Right cardiac atrium (tissue), 5 donors: ENCODE results near the gene CTBP2. TPM values are rescaled to one million over a fixed set of nuclear protein-coding genes. Genes with fewer than 3 reads are reported as not detected.

Experiments
- ATAC-seq, 2 donors: fragments of 200-7000 bp; cut with Tn5 transposase; one replicate each; pipeline versions ENCODE4 v1.8.0 to v1.9.1; 2020; ENCODE audit warnings: moderate library complexity in 2 of 2, mild to moderate bottlenecking in 1 of 2
- DNase-seq, 3 donors: peaks; one replicate each; pipeline ENCODE4 v3.0.0-alpha.2; 2020
- H3K27ac ChIP-seq: one replicate; pipeline ENCODE4 v1.5.1; 2013; ENCODE audit warnings: mild to moderate bottlenecking, low read length, control low read depth, moderate library complexity
- H3K27me3 ChIP-seq: one replicate; pipeline ENCODE4 v1.6.1; 2013; ENCODE audit not compliant: control insufficient read depth, insufficient read depth
- H3K4me1 ChIP-seq: one replicate; pipeline ENCODE4 v1.6.1; 2013; ENCODE audit warnings: low read length; ENCODE audit not compliant: control insufficient read depth, insufficient read depth
- H3K4me3 ChIP-seq: one replicate; pipeline ENCODE4 v1.5.1; 2013; ENCODE audit warnings: low read length, control low read depth
- H3K9me3 ChIP-seq: one replicate; pipeline ENCODE4 v1.6.1; 2013; ENCODE audit warnings: low read length; ENCODE audit not compliant: control insufficient read depth
- WGBS: extraction: QIAGEN DNeasy Blood & Tissue Kit; methylation state at CpG from one replicate; pipeline ENCODE4 v1.1.7; 2013; 5-methylcytosine and 5-hydroxymethylcytosine counted together
- intact Hi-C, 4 donors: fragments of 100-400 bp; cut with DNase I; formaldehyde crosslinking; loops; one replicate each; pipeline versions ENCODE4 v1.11.0 to v1.14.0; 2022 to 2023
- polyA plus RNA-seq: library from polyadenylated mRNA; stranded (reverse); fragments of 200-250 nt; gene quantifications from one replicate; pipeline ENCODE4 v1.2.3, GENCODE V29; 2013
- total RNA-seq, 4 donors: library from RNA; stranded (reverse); fragmentation: NEBNext Ultra II Directional; extraction: Animal tissue kit (Norgen Biotek cat#: 25700); gene quantifications; one replicate each; pipeline ENCODE4 v1.2.1, GENCODE V29; 2021
- donor health status: healthy with polysubstance abuse.
- donor health status: DM: no; HTN: yes; CAD: no.
- donor health status: DM: no; HTN: no; CAD: no.
- donor health status: DM: no; HTN: yes; CAD: no; lungs with severe emphysema.
- donor health status: DM: yes; HTN: yes; CAD: no.

Gene CTBP2
- total and polyA plus RNA-seq, 5 donors, result 16.6 to 38.7 (median 37.6) TPM

DNA sequence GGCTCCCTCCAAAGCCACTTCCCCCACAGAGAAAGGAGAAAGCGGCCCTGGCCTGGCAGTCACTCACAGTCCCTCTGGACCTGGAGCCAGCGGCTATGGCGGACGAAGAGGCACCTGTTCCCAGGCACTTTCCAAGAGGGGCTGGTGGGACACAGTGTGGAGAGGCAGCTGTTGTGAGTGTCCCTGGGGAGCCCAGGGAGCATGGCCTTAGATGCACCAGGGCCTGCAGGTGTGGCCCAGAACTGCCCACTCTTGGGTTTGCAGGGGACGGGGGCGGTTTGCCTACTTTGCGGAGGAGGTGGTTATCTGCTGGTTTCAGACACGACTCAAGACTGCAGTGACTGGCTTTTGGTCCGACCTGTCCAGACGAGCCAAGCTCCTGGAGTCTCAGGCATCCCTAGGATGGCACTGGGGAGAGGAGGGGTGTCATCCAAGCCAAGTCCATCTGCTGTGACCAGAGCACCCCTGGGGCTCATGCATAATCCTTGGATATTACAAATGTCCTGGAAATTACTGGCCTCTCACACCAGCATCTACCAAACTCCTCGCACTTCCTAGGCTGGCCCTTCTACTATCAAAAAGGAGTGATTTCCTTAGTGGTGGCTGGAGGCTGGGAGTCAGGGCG lies 18.4 kb downstream of the CTBP2 start:
- Histone ChIP-seq H3K9me3 (no peaks in the 10 kb centered on the region), H3K27ac (no peak overlapping the region), H3K27me3 (no peaks in the 10 kb centered on the region), H3K4me1 (peaks cover 24% of the 10 kb centered on the region), H3K4me3 (no peak overlapping the region)
- intact Hi-C loops, result loop anchor here in 1 of 4 donors (10.0 kb wide), 1 partner anchor 57 kb away; no protein-coding TSS in a partner anchor
- DNase-seq, result peak in 2 of 3 donors; percentile 33 to 55
- ATAC-seq, result no peak
- 89% methylated on average over 12 of the region's 12 CpGs for WGBS

DNA sequence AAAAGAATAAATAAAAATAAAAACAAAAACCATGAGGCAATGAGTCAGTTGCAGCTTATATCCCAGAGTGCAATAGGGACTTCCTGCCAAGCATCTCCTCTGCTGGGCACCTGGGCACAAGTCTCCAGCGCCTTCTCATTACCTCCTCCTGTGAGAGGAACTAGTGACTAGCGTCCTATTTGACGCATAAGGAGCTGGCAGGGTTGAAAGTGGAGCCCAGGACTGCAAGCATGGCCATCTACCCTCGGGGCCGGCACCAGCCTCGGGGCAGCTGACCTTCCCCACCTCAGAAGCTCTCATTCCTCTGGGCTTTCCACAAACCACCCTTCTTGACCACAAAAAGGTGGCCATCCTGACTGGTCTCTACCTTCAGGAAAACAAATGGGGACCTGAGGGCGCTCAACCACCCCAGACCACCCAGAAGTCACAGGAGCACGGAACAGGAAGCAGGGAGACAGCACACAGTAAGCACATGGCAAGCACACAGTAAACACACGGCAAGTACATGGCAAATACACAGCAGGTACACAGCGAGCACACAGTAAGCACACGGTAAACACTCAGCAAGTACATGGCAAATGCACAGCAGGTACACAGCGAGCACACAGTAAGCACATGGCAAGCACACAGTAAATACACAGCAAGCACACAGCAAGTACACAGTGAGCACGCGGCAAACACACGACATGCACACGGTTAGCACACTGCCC lies 19.1 kb downstream of the CTBP2 start:
- Histone ChIP-seq H3K9me3 (no peaks in the 10 kb centered on the region), H3K27me3 (no peaks in the 10 kb centered on the region), H3K27ac (no peak overlapping the region), H3K4me3 (no peak overlapping the region), H3K4me1 (peaks cover 26% of the 10 kb centered on the region)
- ATAC-seq (no peak), DNase-seq (peak in 1 of 3 donors; percentile 42)
- intact Hi-C loops, result loop anchor here in 1 of 4 donors (10.0 kb wide), 1 partner anchor 57 kb away; no protein-coding TSS in a partner anchor
- WGBS, result 91% methylated on average over 16 of the region's 16 CpGs

DNA sequence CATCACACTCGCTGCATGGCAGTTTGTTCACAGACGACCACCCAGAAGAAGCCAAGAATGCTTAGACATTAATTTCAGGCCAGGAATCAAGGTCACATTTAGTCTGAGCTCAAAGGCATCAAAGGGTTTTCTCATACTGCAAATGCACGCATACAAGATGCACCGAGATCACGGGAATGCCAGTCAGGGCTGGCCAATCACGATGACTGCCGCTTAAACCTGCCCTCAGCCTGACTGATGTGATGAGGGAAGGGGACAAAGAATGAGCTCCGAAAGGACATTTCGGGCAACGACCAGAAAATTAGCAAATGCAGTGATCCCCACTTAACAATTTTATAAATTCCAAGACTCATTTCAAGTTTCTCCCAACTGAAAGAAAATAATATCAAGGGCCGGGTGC lies 20.2 kb downstream of the CTBP2 start:
- 91% methylated on average over 11 of the region's 11 CpGs for WGBS
- Histone ChIP-seq H3K4me1 (peaks cover 23% of the 10 kb centered on the region), H3K27ac (no peak overlapping the region), H3K27me3 (no peaks in the 10 kb centered on the region), H3K4me3 (no peak overlapping the region), H3K9me3 (no peaks in the 10 kb centered on the region)
- DNase-seq, result peak in 1 of 3 donors; percentile 11
- ATAC-seq, result no peak
- intact Hi-C loops, result loop anchor here in 1 of 4 donors (10.0 kb wide), 1 partner anchor 55 kb away; no protein-coding TSS in a partner anchor

DNA sequence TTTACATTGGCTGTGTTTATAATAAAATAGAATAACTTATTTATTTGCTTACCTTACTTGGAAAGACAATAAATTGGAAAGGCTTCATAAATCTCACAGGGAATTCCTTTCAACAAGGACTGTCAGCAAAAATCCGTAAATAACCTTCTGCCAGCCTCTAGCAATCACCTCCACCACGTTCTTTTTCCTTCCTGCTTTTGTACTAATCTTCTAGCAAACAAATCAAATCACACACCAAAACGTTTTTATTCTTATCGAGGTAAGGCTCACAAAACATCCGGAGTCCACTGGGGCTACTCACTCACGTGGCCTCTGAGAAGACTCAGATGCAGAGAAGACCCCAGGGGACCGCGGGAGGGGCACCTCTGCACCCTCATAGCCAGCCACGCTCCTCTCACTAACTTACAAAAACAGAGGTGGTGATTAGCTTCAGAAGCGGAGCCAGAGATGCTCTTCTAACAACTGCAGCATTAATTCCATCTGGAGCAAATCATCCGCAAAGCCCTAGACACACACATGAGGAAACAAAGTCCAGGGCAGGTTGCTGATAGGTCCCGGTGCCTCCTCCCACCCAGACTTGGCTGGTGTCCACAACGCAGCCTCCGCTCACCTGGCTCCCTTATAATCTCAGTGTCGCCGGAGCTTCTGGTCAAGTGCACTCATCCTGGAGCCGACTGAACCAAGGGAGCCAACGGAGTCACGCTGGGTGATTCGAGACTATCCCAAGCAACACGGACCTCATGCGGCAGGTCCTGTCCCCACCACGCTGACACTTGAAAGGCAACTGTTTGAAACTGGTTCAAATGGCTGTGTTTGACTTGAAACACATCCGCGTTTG lies 22.5 kb downstream of the CTBP2 start:
- Histone ChIP-seq H3K27ac (peak overlapping the region; percentile 7), H3K27me3 (no peaks in the 10 kb centered on the region), H3K4me3 (no peak overlapping the region), H3K9me3 (no peaks in the 10 kb centered on the region), H3K4me1 (peaks cover 15% of the 10 kb centered on the region)
- 43% methylated on average over 25 of the region's 25 CpGs for WGBS
- intact Hi-C loops, result no loop called here
- DNase-seq, result peak in 2 of 3 donors; percentile 49 to 58
- peak in 1 of 2 donors; percentile 13 for ATAC-seq

DNA sequence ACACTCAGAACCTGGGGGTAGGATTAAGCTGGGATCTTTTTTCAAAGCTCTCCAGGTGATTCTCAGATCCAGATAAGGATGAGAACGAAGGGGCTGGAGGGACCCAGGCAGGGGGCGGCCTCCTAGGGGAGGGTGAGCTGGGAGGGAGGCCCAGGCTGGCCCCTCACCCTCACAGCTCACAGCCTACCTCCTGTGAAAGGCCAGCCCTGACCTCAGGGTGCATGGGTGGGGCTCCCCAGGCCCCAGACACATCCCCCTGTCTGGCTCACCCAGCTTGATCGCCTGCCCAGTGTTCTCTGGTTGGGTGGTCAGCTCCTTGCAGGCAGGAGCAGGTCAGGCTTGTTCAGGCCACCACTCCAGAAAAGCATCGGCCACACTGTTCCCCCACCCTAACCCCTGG lies 24.3 kb downstream of the CTBP2 start:
- Histone ChIP-seq H3K4me1 (peaks cover 12% of the 10 kb centered on the region), H3K4me3 (no peak overlapping the region), H3K27me3 (no peaks in the 10 kb centered on the region), H3K9me3 (no peaks in the 10 kb centered on the region), H3K27ac (no peak overlapping the region)
- intact Hi-C loops, result no loop called here
- DNase-seq (peak in 1 of 3 donors; percentile 24), ATAC-seq (peak; percentile 23 to 30)
- 93% methylated on average over 4 of the region's 4 CpGs for WGBS

DNA sequence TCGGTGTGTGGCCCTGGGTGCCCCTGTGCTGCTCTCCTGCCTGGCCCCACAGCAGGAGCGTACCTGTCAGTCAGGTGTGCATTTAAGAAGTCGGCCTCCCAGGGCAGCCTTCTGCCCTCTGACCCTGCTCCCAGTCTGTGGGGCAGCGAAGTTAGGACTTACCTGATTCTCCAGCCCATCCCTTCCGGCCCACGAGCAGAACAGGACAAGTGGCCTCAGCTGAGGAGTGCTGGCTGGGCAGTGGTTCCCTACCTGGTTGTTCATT lies 24.7 kb downstream of the CTBP2 start:
- WGBS, result 97% methylated on average over 6 of the region's 6 CpGs
- Histone ChIP-seq H3K4me3 (no peak overlapping the region), H3K27me3 (no peaks in the 10 kb centered on the region), H3K4me1 (peaks cover 12% of the 10 kb centered on the region), H3K27ac (no peak overlapping the region), H3K9me3 (no peaks in the 10 kb centered on the region)
- intact Hi-C loops, result no loop called here
- ATAC-seq (no peak), DNase-seq (no peak)

DNA sequence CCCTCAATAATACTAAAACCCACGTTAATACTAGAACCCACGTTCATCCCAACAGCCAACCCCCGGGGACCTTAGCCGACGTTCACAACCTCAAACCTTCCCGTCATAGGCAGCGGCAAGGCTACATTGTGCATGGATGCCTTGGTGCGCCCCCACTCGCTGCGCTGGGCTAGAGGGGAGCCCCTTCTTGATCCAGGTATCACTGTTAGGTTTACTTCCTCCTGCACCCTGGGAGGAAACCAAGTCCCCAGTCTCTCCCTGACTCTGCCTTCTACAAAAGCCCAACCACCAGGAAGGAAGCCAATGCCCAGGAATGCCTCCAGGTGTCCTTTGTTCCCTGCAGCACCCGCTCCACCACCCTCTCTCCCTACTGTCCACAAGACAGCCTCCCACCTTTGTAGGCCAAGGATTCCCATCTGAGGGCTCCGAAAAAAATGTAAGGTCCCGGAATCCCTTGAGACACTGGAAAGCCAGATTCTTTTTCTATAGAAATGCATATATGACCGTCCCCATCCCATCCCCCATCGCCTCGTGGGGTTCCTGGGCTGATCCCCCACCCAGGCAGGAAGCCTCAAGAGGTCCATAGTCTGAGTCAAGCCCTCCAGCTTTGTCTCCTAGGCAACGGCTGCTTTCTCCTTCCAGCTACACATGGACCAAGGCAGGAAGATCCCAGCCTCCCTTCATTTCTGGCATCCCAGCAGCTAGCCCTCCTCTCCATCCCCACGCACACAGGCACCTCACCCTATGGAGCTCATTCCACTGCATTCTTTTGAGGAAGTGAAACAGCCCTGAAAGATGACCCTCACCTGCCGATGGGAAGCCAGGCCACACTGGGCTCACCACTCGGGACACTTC lies 25.2 kb downstream of the CTBP2 start:
- Histone ChIP-seq H3K27ac (no peak overlapping the region), H3K27me3 (no peaks in the 10 kb centered on the region), H3K4me3 (no peak overlapping the region), H3K9me3 (no peaks in the 10 kb centered on the region), H3K4me1 (peaks cover 14% of the 10 kb centered on the region)
- intact Hi-C loops, result no loop called here
- 84% methylated on average over 20 of the region's 20 CpGs for WGBS
- DNase-seq (peak in 1 of 3 donors; percentile 41), ATAC-seq (no peak)

DNA sequence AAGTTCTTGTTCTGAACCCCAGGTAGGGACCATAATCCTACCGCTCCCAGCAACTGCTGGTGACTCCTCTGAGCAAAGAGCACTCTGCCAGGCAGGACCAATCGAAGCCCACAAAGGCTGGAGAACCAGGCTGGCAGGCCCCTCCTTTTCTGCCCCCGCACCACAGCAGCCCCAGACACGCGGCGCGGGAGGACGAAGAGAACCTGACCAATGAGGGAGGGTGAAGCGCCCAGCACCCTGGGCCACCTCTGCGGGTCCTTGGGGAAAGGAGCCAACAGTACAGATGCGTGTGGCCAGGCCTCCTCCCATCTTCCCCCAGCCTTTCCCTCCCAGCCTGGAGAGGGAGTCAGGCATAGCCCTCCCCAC lies 25.9 kb downstream of the CTBP2 start:
- DNase-seq, result peak in 1 of 3 donors; percentile 34
- Histone ChIP-seq H3K4me3 (no peak overlapping the region), H3K27me3 (no peaks in the 10 kb centered on the region), H3K27ac (no peak overlapping the region), H3K9me3 (no peaks in the 10 kb centered on the region), H3K4me1 (peaks cover 14% of the 10 kb centered on the region)
- intact Hi-C loops, result no loop called here
- 86% methylated on average over 11 of the region's 11 CpGs for WGBS
- no peak for ATAC-seq

DNA sequence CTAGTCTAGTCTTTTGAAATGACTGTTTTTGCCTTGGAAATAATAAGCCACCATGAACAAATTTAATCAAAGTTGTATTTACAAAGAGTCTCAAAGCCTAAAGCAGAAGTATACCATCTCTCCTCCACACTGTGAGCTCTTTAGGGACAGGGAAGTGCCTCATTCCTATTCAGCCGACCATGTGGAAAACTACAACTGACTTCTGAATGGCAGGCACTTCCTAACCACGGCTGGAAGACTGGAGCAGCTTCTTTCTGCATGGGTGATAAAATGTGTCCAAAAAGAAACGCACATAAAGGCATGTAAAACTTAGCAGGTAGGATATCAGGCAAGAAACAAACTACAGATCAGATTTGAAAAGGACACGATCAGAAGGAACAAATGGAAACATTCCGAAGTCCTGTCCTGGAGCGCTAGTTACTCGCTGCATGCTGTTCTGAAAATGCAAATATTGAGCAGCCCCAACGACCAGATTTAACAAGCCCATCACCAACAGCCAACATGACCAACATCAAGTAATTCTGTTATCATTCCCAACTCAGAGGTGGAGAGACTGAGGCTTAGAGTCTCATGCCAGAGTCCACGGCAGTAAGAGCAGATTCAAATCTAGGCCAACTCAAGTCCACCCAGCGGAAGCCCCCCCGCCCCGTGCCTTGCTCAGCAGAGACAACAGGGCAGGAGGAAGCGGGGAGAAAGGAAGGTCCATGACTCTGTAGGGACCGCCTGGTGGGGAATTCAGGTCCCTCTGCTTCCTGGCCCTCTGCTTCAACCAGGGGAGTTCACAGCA lies 26.5 kb downstream of the CTBP2 start:
- H3K4me3 ChIP-seq, result no peak overlapping the region
- peak in 1 of 3 donors; percentile 28 for DNase-seq
- H3K9me3 ChIP-seq, result no peaks in the 10 kb centered on the region
- peaks cover 16% of the 10 kb centered on the region for H3K4me1 ChIP-seq
- intact Hi-C loops, result no loop called here
- H3K27ac ChIP-seq, result no peak overlapping the region
- H3K27me3 ChIP-seq, result no peaks in the 10 kb centered on the region
- 76% methylated on average over 14 of the region's 14 CpGs for WGBS
- no peak for ATAC-seq

DNA sequence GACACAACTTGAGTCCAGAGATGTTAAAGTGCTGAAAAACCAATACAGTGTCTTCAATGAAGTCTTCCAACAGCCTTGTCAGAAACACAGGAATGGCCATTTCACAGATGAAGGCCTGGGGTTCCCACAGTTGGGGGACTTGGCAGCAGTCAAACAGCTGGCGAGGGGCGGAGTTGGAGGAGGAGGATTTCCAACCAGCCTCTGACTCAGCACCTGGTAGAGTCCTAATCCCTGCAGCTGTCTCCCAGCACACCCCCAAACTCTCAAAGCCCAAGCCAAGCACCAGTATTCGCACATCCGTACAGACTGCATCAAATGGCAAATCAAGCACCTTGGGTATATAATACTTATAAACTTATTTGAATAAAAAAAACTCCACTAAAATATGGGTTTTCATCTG lies 28.0 kb downstream of the CTBP2 start:
- no peak overlapping the region for H3K4me3 ChIP-seq
- H3K27me3 ChIP-seq, result no peaks in the 10 kb centered on the region
- H3K27ac ChIP-seq, result no peak overlapping the region
- H3K9me3 ChIP-seq, result no peaks in the 10 kb centered on the region
- WGBS, result 97% methylated on average over 4 of the region's 4 CpGs
- intact Hi-C loops, result no loop called here
- ATAC-seq, result no peak
- peaks cover 19% of the 10 kb centered on the region for H3K4me1 ChIP-seq
- DNase-seq, result no peak
